Activated T-cell treated with anti-CD3 and anti-CD28 coated beads for 4 hours (primary cell): ENCODE data around the gene KRT13.
"Not testable (repeated sequence)": the region's sequence is repeated elsewhere in the genome, so short reads cannot be mapped to it uniquely, and the experiment has no call there.

ENCODE experiments used
- DNase-seq: peaks from one replicate; pipeline ENCODE4 v3.0.0-alpha.2; 2020

KRT13 gene

DNA sequence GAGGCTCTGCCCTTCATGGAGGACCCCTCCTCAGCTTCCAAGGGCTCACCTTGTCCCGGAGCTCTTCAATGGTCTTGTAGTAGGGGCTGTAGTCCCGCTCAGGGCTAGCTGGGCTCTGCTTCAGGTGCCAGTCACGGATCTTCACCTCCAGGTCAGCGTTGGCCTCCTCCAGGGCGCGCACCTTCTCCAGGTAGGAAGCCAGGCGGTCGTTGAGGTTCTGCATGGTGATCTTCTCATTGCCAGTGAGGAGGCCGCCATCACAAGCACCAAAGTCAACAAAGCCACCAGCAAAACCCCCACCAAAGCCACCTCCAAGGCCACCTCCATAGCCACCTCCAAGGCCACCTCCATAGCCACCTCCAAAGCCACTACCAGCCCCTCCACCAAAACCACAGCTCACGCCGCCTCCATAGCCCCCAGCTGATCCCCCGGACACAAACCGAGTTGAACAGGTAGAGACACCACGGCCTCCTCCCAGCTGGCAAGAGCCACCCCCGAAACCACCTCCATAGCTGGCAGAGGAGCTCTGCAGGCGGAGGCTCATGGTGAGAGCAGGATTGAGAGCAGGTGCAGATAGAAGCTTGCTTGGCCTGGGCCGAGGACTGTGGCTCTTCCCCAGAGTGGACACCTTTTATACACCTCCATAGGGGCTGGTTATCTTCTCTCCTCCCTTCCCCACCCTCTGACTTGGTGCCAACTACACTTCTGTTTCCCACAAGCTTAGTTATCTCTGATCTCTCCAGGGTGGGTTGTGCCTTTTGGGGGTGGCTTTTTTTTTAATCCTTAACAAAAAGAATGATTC lies at the start of gene KRT13:
Gene KRT13 (minus strand): TSS at position 606 of the 802 bp plus-strand sequence. CDS start 62 bp downstream, at position 544.
- no peak for DNase-seq

DNA sequence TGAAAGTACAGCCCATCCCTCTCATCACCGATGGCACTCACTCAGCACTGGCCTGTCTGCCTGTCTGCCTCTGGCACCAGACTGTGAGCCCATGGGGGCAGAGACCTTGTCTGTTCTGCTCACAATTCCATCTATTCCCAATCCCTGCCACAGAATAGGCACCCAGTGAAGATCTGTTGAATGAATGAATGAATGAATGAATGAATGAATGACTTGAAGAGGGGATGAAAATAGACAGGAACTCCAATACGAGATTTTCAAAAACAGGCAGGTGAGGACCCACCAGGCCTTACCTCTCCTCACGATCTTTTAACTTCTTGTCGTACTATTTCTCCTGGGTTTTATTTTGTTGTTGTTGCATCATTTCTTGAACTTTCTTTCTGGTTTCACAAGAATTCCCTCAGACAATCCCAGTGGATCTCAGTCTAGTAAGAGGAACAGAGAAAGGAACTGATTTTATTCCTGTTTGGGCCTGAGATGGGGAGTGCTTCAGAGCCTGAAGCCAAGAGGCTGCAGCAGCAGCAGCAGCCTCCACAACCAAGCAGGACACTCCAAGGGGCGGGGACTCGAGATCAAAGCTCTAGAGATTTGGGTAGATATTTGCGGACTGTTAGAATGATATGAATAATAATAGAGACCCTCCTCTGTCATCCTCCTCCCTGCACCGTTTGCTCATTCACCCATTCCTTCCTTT lies 48.7 kb upstream of the KRT13 start:
- DNase-seq: no peak

DNA sequence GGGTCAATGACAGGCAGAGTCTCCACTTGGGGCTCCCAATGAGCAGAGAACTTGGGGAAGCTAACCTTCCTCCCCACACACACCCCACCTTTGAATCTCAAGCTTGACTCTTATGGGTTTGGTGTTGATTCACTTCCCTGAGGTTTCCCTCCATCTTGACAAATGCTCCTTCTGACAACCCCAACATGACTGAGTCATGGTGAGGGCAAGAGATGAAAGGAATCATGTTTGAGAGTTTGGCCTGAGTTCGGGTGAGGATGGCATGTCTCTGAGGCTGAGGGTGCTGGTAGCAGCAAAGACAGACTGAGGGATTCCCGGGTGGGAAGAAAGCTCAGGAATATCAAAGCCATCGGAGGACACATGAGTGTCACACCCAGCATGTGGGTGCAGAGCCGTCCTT lies 47.8 kb upstream of the KRT13 start:
- no peak for DNase-seq

DNA sequence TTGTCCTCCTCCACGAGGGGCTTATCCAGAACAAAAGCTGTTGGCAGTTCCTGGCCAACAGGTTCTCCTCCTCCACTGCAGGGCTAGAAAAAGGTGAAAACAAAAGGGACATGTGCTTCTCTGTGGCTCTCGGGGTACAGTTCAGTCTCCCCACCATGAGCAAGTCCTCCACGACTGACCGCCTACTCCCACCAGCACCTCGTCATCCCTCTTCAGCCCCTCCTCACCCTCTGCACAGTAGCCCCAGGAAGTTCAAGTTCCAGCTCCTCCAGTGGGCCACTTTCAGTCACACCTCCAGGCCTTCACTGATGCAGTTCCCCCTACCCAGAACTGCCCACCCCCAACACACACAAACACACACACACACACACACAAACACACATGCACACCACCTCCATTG lies 47.0 kb upstream of the KRT13 start:
- no peak for DNase-seq

DNA sequence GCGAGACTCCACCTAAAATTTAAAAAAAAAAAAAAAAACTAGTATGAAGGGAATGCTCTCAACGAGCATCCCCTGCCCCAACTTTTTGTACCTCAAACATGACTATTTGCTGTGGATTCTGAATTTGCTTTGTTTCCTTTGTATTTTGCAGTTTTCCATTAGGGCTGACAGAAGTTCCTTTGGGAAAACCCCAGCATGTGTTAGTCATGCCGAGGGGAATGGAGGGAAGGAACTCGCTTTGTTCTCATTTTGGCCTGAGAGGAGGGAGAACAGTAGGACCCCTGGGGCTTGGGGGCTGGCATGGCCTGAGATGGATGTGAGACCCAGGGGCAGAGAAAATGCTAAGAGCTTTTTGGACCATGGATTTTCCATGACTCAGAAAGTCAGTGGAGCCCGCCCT lies 46.0 kb upstream of the KRT13 start:
- DNase-seq: no peak

DNA sequence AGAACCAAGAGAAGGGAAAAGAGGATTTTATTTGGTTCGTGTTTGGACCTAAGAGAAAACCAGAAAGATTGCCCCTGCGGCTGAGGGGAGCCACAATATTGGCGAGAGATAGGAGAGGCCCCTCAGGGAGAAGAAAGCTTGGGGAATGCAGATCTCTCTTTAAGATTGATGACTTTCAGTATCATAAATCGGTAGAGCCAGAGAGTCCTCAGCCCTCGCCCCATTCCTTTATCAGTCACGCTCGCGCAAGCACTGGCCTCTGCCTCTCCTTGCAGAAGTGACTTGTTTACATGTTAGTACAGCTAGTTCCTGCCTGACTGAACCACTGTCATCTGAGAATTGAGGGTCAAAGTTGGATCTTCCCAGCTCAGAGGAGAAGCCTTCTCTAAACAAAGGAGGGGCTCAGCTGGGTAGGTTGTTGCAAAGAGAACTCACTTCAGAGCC lies 44.2 kb upstream of the KRT13 start:
- no peak for DNase-seq

DNA sequence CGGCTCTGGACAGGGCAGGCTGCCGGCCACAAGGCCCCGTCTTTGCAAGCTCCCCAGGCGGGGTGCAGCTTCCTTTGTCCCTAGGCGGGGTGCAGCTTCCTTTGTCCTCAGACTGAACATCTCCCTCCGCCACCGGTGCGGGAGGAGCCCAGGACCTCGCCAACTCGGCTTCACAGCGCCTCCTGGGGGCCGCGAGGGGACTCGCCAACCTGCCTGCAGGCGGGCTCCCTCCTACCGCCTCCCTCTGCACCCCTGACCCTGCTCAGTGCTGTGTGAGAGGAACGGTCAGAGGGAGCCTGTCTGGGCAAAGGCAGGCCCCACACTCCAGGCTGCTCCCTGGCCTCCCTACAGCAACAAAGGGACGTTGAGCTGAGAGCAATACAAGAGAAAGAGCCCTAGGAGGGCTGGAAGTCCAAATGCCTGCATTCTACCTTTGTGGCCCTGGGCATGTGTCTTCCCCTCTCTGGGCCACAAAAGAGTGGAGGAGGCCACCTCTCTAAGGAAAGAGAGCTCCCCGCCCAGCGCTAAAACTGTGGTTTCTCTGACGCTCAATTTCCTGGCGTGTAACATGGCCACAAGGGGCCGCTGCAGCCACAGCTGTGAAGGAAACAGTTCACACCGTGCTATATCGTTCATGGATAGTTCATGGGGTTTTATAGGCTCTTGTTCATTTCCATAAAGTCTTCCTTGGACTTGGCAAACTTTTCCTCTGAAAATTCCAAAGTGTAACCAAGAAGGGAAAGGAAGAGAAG lies 43.6 kb upstream of the KRT13 start:
- DNase-seq: peak; percentile 76

DNA sequence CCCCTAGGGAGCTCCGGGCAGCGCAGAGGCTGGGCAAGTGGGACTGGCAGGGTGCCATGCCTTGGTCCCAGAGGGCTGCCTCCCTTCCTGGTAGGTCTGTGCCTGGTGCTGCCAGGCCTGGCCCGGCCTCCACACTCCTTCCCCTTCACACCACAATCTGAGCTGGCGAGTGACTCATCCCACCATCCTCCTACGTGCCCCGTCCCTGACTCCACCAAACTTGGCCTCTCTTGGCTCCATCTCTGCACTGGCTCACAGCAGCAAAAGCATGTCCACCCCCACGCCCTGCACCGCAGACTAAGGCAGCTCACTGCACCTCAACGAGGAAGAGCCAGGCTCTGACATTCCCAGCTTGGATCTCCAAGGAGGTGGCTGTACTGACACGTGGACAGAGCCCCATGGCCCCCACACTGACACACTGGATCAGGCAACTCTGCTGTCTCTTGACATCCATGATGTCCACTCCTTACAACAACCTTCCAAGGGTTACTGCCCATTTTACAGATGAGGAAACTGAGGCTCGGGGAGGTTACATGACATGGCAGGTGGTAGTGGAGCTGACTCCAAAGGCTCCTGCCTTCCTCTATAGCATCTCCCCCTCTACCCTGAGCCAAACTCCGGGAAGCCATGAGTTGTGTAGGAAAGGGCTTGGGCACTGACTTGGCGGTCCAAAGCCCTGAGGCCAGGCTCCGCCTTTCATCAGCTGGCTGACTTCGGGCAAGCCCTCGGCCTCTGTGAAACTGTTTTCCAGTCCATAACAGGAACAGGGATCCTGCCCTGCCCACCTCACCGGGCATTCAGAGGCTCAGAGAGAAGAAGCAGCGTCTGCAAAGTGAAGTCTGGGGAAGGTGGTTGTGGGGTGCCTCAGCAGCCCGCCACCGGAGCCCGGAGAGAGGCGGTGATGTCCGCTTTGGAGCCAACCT lies 42.8 kb upstream of the KRT13 start:
- peak; percentile 50 for DNase-seq

DNA sequence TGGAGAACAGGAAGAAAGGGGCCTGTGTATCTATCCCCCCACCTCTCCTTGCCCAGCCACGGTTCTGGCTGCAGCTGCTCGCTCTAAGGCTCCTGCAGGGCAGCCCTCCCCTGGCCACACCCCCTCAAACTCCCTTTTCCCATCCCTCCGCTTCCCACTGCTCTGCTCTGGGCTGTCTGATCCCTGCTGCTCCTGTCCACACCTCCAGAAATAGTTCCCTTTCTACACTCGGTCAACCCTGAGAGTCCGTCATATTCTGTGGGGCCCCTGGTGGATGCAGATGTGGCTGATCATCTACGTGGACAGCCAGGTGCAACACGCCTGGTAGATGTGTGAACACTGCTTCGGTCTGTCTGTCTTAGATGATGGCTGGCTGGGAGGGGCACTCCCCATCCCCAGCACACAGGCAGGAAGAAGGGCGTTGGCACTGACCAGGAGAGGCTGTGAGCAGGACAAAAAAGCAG lies 42.0 kb upstream of the KRT13 start:
- DNase-seq: no peak

DNA sequence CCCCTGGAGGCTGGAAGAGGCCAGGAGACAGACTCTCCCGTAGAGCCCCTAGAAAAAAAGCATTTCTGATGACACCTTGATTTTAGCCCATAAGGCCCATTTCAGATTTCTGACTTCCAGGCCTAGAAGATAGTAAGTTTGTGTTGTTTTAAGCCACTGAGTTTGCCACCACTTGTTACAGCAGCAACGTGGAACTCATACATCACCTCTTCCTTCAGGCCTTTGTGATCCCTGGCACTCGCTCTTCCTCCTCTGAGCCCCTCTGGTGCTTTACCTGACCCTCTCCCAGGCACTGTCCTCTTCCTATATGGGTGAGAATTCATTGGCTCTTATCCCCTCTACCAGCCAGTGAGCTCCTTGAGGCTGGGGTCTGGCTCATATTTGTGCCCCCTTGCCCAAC lies 41.4 kb upstream of the KRT13 start:
- no peak for DNase-seq

DNA sequence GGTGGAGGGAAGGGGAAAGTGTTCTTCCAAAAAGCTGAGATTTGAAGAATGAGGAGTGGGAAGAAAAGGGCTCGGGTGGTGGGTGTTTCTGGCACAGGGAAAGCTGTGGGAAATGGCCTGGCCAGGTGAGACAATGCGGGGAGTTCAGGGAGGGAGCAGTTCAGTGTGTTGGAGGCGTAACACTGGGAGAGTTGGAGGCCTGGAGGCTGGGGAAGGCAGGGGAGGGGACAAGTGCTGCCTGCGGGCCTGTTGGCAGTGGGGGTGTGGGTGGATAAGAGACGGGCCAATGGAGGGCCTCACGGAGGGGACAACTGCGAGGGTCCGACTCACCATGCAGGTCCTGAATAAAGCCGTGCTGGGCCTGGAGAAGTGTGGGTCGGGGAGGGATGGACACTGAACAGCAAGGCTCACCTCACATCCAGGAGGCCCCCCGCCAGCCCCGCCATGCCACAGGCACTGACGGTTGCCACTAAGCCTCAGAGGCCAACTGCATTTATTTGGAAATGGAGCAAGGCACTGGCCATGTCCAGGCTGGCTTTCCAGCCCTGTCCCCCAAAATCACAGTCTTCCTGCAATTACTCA lies 40.5 kb upstream of the KRT13 start:
- DNase-seq: no peak

DNA sequence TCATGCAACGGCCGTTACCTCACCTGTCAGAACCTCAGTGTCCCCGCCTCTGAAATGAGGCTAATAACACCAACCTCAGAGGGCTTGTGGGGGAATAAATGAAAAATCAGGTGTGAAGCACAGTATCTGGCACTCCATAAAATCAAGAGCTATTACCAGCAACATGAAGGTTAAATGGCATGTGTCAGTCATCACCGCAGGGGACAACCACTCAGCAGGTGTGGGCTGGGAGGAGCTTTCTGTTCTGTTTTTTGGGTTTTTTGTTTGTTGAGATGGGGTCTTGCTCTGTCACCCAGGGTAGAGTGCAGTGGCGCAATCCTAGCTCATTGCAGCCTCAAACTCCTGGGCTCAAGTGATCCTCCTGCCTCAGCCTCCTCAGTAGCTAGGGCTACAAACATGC lies 39.5 kb upstream of the KRT13 start:
- no peak for DNase-seq

DNA sequence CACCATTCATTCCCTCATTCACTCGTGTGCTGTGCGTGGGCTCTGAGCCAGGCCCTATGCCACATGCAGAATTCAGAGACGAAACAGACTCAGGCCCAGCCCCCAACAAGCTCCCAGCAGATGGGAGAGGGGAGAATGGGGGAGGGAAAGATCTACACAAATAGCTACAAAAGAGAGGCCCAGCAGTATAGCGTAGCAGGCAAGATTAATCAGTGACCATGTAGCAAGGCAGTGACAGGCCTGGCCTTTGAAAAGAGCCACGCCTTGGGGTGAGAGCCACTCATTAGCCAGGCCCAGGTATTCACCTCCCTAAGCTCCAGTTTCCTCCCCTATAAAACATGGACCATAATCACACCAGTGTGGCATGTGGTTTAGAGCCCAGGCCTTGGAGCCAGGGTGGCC lies 39.1 kb upstream of the KRT13 start:
- DNase-seq: no peak

DNA sequence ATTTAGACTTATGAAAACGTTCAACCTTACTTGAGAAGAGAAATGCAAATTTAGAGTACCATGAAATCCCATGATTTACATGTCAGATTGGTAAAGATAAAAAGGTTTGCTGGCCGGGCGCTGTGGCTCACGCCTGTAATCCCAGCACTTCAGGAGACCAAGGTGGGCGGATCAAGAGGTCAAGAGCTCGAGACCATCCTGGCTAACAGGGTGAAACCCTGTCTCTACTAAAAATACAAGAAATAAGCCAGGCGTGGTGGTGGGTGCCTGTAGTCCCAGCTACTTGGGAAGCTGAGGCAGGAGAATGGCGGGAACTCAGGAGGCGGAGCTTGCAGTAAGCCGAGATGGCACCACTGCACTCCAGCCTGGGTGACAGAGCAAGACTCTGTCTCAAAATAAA lies 37.4 kb upstream of the KRT13 start:
- not testable (repeated sequence) for DNase-seq

DNA sequence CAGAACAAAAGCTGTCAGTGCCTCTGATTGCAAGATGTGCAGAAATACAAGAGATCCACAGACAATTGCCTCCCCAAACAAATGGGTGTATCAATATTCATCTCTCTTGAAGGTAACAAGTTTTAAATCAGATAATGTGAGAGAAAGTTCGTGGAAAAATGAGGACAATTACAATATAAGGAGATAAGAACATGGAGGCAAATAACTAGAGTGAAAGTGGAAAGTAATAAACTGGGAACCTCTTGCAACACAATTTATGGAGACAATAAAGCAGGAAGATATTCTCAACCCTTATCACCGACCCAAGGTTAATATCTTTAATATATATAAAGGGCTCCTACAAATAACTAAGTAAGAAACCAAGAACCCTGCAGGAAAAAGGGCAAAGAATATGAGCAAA lies 36.9 kb upstream of the KRT13 start:
- no peak for DNase-seq

DNA sequence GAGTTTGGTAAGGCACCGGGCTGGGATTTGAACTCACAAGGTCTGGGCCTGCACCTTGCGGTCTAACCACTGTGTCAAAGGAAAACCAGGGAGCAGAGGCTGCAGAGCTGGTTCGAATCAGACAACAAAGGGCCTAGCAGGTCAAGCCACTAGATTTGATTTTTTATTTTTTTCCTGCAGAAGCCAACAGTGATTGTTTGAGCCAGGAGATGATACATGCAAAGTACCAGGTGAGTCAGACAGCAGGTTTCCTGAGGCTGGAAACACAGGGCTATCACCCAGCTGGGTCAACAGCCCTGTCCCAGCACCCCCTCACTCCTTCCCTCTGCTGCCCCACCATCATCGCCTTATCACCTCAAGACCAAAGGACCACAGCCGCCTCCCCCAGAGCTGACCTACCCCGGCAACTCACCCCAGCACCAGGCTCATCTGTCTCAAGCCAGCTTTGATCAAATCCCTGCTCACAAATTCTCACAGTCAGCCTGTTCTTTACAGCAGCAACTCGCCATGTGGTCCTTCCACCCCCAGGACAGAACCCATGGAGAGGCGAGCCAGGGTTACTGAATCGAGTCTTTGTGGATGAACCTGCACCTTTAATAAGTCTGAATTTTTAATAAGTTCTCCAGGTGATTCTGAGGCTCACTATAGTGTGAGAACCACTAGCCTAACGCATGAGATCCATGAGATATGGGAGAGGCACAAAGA lies 35.7 kb upstream of the KRT13 start:
- DNase-seq: no peak

DNA sequence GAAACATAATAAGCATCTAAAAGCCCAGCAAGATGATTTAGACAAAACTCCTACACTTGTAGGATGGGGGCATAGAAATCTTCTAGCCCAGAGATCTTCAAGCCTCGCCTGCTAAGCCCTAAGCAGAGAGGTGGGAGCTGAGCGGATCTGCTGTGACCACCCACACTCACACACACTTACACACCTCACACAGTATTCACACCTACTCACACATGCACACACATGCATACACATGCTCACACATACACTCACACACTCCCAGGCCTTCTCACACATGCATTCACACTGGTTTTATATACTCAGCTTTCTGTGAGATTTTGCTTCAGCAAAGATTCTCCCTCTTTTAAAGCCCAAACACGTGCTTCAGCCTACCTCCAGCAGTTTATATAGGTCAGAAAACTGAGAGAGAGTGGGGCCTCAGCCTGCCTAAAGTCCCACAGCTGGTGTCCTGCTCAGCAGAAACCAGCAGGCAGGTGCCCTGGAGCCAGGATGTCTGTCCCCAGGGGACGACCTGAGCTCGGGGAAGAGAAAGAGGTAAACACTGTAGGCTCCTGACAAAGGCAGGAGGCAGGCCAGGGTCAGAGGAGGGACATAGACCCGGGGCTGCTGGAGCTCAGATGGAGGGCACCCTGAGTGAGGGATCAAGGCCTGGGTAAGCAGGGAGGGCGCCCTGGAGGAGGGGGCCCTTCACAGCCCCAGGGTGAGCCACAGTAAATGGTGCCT lies 34.7 kb upstream of the KRT13 start:
- DNase-seq: no peak

DNA sequence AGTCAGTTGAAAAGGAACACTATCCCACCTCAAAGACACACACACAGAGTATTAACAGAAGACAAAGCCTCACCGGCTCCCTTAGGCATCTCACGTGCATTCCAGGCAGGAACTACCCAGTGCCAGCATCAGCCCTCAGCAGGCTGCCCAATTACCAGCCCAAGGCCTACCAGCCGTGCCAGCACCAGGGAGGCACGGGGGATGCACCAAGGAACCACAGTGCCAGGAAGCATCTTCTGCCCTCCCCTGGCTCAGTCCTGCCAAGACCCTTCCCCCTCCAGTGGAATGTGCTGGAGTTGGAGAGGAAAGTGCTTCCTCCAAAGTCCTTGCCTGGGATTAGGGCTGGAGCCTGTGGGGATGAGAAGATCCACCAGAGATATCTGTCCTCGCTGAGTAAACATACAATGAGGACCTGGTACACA lies 33.7 kb upstream of the KRT13 start:
- DNase-seq: no peak

DNA sequence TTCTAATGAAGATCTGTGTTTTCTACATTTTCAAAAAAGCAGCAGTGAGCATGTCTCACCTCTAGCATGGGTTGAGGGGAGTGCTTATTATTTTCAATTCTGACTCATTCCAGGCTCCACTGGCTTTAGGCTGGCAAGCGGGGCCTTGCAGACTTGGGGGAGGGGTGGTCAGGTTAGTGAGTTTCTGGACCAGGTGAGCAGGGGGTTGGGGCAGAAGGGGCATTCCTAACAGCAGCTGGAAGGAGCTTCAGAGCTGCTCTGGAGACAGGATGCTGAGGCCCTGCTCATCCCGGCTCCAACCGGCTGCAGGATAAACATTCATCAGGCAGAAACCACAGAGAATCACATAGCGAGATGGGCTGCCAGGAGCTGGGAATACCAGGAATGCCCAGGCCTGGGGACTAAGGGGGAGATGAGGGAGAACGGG lies 33.2 kb upstream of the KRT13 start:
- no peak for DNase-seq

DNA sequence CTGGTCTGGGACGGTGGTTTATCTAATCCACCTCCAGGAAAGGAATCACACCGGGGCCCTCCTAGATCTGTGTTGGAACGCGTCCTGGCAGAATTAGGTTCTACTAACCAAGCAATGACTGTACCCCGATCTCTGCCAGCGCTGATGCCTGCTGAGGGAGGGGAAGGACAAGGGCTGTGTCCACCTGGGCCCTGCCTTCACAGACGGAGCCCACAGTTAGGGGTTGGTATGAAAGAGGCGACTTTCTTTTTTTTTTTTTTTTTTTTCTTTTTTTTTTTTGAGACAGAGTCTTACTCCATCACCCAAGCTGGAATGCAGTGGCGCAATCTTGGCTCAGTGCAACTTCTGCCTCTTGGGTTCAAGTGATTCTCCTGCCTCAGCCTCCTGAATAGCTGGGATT lies 32.6 kb upstream of the KRT13 start:
- no peak for DNase-seq

DNA sequence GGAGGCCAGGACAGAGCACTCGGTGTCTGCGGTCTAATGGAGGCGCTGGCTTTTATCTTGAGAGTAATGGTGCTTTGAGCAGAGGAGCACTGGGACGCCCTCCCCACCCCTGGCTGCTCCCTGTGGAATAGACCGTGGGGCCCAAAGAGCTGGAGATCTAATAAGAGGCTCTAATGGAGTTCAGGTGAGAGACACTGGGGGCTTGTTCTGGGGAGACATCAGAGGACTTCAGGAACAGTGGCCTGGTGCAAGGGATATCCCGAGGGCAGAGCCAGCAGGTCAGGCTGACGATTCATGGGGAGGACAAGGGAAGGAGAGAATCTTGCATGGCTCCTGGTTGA lies 32.2 kb upstream of the KRT13 start:
- DNase-seq: no peak
